HG03565 (cell line): ENCODE measurements around the gene TPMT.

ENCODE experiments used
- ATAC-seq: cut with Tn5 transposase; IDR thresholded peaks from one replicate; pipeline ENCODE4 v1.9.1; 2021; ENCODE audit warnings: mild to moderate bottlenecking, moderate library complexity; ENCODE audit not compliant: unreplicated experiment

TPMT gene

GRCh38 chr6:18117136-18117535 lies 37.7 kb downstream of the TPMT start:
- ATAC-seq = no peak

- ATAC-seq = no peak
These were observed 39.5 kb downstream of the TPMT start for GRCh38 chr6:18115356-18115755.

GRCh38 chr6:18110162-18110561 lies 44.7 kb downstream of the TPMT start:
- no peak for ATAC-seq

DNA sequence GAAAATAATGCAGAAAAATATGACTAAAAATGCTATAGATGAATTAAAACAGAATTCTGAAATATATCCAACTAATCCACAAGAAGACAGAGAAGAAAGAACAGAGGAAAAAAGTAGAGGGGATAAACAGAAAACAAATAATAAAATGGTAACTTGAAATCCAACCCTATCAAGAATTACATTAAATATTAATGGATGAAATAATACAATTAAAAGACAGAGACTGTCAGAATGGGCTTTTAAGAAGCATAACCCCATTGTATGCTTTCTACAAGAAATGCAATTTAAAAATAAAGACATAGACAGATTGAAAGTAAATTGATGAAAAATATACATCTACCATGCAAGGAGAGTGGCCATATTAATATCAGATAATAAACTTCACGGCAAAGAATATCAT lies 47.8 kb downstream of the TPMT start:
- no peak for ATAC-seq

DNA sequence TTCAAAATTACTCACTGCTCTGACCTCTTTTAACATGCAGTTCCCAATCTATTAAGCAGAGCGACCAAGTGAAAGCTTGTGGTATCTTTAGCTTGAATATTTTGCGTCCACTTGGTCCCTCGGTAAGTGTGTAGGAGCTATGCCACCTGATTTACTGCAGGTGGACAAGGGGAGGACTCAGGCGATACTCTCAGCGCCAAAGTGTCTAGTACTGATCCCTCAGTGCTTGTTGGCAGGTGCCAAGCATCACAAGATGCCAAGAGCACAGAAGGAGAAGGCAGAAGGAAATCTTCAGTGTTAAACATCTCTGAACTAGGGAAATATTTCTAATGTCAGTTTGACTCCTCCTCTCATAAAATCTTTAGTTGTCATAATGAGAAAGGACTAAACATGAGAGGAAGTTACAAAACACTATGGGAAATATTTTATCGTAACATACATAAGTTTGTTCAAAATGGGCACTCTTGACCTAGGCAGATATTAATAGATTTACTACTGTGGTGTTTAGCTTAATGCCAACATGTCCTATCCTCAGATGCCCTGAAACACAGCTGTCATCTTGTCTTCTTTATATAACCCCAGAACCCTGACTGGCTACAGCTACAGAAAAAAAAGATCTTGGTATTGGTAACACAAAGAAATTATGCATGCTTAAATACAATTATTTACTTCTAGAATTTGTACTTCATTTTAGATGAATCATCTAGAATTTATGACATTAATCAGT lies 51.9 kb downstream of the TPMT start:
- ATAC-seq = no peak

- ATAC-seq = no peak
These were observed 53.0 kb downstream of the TPMT start for GRCh38 chr6:18101873-18102272.

GRCh38 chr6:18101271-18101670 lies 53.6 kb downstream of the TPMT start:
- ATAC-seq = no peak

DNA sequence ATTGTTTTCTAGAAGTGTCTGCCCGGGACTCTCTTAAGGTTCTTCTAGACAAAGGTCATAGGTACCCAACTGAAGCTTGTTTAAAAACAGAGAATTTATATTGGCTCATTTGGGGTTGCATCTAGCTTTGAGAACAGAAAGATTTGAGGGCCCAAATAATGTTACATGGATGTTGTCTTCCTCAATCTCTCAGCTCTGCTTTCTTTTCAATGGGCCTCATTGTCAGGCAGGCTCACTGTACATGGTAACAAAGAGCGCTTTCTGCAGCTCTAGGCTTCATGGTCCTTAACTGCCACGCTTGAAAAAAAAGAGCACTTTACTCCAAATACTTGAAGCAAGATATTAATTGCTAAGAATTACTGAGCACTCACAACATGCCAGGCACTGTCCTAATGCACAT lies 54.6 kb downstream of the TPMT start:
- no peak for ATAC-seq

GRCh38 chr6:18099511-18099910 lies 55.4 kb downstream of the TPMT start:
- ATAC-seq = no peak

DNA sequence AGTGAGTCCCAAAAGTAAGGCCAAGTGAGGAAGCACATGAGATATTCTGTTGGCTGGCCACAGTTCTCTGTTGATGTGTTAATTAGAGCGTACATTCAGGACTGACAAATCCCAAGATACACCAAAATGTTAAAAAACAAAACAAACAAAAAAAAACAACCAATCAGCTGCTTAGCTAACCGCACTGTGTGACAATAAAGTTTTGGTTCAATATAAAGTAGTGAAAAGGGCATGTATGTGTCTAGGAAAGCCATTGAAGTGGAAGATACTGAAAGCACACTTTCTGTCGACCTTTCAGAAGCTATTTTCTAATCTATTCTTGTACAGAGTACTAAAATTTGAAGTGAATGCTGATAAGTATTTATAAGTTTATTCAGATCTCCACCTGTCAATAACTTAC lies 58.5 kb downstream of the TPMT start:
- ATAC-seq = no peak

- ATAC-seq = no peak
These were observed 63.5 kb downstream of the TPMT start for GRCh38 chr6:18091382-18091781.

- no peak for ATAC-seq
These were observed 64.5 kb downstream of the TPMT start for GRCh38 chr6:18090349-18090786.

GRCh38 chr6:18088419-18089296 lies 66.2 kb downstream of the TPMT start:
- no peak for ATAC-seq

DNA sequence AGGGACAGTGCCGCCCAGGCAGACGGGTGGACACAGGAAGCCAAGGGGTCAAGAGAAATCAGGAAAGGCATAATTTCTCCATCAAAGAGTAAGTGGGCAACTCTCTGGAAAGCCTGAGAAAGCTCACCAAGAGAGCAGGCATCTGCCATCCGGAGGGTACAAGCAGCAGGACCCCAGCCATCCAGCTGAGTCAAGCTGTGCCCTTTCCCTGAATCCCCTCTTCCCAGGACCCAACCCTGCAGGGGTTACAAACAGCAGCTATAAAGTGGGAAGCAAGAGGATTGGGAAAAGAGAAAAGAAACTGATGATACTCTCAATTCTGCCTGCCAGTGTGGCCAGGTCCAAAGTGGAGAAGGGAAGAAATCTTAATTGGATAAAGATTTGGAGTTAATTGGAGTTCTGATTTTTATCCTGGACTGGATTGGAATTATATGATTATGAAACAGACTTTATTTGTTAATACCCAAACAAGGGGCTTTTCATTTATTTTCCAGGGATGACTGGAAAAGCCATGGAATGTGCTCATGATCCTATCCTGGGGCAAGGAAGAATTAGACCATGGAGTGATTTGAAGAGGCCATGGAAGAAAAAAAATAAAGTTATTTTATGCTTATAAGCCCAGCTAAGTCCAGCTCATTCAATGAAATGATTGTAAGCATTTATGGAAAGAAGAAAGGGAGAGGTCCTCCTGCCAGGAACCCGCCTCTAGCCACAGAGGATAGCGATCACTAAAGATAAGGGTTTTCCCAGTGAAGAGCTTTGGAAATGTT lies 67.3 kb downstream of the TPMT start:
- no peak for ATAC-seq

DNA sequence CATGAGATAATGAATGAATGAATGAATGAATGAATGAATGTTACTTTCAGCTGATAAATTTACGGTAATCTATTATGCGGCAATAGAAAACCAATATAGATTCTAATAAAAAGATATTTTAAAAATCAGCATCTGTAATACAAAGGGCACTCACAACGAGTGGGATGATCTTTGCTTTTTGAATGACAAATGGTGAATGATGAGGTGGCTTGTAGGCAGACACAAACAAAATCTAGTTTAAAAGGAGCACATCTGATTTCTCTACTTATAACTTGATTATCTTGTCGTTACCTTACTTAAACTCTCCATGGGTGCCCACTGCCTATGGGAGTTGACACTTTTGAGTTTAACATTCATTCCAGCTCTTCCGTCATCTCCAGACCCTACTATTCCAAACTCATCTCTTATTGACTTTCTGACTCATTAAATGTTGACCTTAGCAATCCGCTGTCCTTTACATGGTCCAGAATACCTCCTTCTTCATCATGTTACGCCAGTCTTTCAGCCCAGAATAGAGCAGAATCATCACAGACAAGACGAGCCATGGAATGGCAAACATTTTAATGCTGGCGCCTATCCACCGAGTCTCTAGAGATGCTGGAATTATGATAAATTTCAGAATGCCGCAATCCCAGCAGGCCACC lies 73.7 kb downstream of the TPMT start:
- ATAC-seq = no peak

DNA sequence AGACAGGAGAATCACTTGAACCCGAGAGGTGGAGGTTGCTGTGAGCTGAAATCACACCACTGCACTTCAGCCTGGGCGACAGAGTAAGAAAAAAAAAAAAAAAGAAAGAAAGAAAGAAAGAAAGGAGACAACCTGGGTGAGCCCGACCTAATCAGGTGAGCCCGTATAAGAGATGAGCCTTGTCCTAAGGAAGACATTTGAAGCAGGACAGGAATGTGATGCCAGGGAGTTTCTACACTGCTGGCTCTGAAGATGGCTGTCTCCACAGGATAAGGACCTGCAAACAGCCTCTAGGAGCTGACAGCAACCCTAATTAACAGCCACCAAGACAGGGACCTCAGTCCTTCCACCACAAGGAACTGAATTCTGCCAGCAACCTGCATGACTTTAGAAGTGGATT lies 74.3 kb downstream of the TPMT start:
- ATAC-seq = no peak

GRCh38 chr6:18078866-18079265 lies 76.0 kb downstream of the TPMT start:
- no peak for ATAC-seq
